NCI-H1092 treated with DMSO at 0.1 percent for 48 hours (cell line): ENCODE results near the gene EGFL7.

Source experiments
- DNase-seq: peaks from one replicate; lab custom pipeline; 2025; lab: John Stamatoyannopoulos, UW

The EGFL7 gene

GRCh38 chr9:136685790-136686533 is 23.2 kb downstream of the EGFL7 start:
- no peak for DNase-seq

GRCh38 chr9:136686534-136686793 is 23.7 kb downstream of the EGFL7 start:
- no peak for DNase-seq

DNA sequence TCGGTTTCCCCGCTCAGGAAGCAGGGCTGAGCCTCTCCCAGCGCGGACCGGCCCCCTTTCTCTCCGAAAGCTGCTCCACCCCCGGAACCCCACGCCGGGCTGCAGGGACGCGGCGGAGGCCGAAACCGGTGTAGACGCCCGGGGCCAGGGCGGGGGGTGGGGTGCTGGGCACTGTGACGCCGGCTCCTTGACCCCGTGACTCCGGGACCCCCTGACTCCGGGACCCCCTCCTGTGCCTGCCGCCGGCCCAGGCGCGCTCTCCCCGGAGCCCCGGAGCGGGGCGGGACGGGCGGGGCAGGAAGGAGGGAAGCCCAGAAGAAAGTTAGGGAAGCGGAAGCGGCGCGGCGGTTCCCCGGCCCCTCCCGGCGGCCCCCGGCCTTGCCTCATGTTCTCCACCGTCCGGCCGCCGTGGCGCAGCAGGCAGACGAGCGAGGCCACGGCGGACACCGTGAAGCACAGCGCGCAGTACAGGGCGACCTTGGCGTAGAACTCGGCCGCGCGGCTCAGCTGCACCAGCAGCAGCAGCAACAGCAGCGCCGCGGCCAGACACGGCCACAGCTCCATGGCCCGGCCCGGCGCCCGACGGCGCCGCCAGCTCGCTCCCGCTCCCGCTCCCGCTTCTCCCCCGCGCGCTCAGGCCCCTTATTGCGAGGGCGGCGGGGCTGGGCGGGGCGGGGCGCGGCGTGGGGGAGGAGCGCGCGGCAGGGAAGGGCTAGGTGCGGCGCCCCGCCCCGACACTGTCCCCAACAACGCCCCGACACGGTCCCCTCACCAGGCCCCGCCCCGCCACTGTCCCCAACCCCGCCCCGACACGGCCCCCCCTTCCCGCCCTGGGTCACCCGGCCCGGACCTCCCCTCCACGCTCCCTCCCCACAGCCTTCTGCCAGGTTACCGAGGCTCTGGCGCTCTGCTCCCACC is 24.3 kb downstream of the EGFL7 start, which contains the start of gene AGPAT2:
Gene AGPAT2, minus strand, starts transcription at position 664 of the 918 bp plus-strand sequence. Its CDS starts 100 bp downstream, at position 564.
- peak; percentile 24 for DNase-seq

DNA sequence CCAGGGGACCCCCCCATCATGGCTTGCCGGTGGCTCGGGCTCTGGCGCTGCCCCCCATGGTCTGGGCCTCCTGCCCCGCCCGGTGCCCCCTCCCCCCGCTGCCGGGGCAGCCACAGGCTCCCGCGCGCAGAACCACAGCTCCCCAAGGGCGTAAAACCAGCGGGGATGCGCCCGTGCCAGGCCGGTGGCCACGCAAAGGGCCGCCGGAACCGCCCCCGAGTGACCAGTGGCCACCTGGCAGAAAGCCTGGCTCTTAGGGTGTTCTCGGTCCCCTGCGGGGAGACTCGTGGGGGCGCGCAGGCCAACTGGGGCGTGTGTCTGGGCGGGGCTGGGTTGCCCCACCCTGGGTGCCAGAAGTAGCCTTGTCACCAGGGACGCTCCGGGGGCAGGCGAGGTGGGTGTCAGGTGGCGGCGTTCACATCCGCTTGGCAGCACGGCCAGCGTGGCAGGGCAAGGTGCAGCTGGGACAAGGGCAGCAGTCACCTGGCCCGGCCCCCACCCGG is 25.1 kb downstream of the EGFL7 start:
- DNase-seq = no peak

- no peak for DNase-seq
Observed at GRCh38 chr9:136688274-136689107, 25.8 kb downstream of the EGFL7 start.

- no peak for DNase-seq
Observed at GRCh38 chr9:136689108-136689460, 26.4 kb downstream of the EGFL7 start.

- DNase-seq = peak; percentile 45
Observed at GRCh38 chr9:136690104-136690805, 27.5 kb downstream of the EGFL7 start.

DNA sequence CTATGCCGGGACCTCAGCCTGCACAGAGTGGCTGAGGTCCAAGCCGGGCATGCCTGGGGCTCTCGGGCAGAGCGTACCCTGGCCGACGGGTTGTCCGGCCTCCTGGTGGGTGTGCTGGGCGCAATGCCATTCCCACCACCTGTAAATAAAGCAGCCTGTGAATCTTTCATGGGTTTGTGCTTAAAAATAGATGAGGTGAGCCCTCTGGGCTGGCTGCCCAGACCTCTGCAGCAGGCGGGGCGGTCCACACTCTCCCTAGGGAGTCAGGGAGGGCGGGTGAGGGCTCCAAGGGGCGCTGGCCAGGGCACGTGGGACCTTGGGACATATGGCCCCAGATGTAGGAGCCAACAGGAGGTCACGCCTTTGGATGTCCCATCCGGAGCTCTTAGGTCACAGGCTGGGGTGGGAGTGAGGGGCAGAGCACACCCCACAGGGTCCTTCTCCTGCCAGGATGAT is 28.1 kb downstream of the EGFL7 start:
- peak; percentile 75 for DNase-seq

DNA sequence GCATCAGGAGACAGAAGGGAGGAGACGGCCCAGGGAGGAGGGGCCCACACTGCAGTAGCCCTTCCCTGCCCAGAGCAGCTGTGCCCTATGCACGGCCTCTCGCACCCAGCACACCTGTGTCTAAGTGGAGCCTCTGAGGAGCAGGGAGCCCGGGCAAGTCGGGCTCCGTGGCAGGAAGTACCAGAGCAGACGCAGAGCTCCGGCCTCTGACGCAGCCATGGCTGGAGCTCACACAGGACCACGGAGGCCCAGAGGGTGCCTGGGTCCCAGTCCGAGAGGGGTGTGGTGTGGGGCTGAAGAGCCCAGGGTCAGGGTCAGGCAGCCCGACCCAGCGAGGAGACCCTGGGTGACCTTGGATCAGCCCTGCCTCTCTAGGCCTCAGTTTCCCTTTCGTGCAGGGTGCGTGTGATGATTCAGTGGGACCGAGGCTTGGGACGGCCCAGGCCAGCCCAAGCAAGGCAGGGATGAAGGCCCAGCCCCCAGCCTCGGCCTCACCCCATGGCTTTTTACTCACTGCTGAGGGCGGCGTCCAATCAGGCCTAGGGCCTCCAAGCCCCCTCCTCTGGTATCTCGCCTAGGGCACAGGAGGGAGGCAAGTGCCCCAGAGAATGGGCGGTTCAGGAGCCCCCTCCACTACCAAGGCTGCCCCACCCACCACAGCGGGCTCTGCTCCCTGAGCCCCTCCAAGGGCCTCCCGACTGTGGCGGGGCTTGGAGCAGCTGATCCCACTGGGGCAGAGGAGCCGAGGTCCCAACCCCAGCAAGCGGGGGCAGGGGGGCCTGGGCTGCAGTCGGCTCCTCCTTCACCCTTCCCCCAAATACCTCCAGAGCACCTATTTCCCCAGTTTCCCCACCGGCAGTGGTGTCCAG is 28.8 kb downstream of the EGFL7 start:
- peak; percentile 52 for DNase-seq

DNA sequence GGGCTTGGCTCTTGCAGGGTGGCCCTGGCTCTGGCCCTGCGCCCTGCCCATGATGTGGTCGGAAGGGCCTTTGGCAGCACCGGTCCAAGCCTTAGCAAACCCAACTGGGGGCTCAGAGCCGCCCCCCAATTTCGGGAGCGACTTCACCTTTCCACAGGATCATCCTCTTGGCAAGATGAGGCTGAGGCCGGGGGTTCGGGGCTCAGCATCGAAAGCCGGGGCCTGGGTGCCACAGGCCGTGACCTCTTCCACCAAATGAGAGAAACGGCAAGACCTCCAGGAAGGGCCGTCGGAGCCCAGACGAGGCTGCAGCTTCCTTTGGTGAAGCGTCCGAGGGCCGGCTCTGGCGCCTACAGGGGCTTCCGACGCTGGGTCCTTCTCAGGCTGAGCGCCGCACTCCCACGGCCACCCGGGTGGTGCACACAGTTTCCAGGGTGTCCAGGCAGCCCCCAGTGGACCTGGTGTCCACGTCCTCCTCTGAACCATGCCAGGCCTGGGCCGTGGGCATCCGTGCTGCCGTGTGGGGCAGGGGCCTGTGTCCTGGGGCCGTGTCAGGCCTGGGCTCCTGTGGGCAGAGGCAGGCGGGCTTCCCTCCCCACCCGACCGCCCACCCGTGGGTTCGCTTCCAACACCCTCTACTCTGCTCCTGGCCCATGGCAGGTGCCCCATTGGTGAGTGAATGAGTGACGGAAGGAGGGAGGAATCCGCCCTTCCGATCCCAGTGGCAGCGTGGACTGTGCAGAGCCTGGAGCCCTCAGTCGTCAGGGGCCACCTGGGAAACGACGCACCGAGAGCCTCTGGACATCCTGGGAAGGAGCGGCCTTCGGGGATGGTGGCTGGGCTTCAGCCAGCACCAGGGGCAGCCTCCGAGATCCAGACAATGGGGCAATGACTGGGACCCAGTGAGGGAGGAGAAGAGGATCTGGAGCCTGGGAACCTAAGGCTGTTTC is 29.7 kb downstream of the EGFL7 start:
- no peak for DNase-seq

DNA sequence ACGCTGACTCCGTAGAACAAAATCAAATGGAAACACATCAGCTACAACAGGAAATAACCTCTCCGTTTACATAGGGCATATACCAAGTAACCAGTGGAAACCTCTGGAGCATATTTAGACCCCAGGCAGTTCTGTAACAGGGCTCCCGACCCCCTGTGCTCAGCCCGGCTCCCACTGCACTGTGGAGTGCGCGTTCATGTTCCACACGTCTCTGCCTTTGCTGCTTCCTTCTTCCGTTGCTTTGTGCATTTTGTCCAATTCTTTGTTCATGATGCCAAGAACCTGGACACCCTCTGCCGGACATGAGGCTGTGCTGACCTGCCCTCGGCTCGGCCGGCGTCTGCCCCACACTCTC is 30.4 kb downstream of the EGFL7 start:
- no peak for DNase-seq

- no peak for DNase-seq
Observed at GRCh38 chr9:136693490-136694162, 30.9 kb downstream of the EGFL7 start.

DNA sequence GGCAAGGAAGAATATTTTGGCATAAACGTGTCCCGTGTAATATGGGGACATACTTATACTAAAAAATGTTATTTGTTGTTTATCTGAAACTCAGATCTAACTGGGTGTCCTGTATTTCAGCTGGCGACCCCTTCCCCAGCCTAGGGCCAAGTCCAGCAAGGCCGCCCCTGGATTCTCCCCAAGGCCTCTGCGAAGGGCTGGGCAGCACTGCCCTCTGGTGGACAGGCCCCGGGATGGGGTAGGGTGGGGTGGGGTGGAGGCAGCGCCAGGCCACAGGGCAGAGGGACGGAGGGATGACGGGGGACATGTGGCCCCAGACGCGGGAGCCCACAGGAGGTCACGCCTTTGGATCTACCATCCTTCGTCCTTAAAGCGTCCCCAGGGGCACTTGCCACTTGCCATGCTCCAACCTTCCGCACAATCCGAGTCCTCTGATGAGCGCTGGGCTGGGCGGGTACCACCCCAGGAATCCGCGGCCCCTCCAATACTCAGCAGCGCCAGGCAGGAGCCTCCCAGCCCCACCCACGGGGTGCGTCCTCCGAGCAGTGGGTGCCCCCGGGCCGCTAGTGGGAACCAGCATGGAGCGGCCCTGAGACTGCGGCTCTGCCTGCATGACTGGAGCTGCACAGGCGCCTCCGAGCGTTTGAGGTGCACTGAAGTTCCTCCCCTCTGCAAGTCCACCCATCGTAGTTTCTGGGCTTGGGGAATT is 31.6 kb downstream of the EGFL7 start:
- DNase-seq = peak; percentile 31

- DNase-seq = no peak
Observed at GRCh38 chr9:136694872-136695247, 32.1 kb downstream of the EGFL7 start.

DNA sequence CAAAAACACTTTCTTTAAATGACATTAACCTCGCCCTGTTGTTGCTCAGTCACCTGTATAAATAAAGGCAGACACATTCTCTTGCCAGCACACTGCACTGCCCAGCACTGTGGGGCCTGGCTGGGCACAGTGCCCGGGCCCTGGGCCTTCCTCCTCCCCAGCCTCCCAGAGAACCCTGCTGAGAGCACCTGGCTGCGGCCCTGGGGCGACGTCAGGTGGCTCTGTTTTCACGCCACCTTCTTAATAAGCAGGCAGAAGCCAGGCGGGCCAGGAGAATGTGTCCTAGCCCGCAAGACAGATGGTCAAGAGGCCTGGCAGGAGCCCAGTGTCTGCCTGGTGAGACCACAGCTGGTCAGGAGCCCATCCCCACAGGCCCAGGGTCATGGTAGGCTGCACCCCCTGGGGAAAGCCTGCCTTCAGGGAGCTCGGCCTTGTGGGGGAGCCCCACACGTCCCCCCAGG is 32.7 kb downstream of the EGFL7 start:
- peak; percentile 95 for DNase-seq

- DNase-seq = peak; percentile 82
Observed at GRCh38 chr9:136695955-136696354, 33.2 kb downstream of the EGFL7 start.

DNA sequence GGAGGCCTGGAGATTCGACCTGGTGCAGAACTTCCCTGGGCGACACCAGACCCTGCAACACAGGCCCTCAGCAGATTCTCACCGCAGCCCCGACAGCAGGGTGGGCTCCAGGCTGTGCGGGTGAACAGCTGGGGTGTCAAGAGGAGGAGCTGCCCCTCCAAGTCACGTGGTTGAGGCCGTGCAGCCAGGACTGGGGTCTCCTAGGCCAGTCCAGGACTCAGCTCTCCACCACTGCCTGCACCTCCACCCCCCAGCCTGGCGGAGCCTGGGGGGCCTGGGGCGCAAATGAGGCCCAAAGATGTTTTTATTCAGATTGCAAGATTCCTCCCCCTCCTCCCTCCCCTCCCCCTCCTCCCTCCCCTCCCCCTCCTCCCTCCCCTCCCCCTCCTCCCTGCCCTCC is 33.8 kb downstream of the EGFL7 start:
- DNase-seq = no peak

DNA sequence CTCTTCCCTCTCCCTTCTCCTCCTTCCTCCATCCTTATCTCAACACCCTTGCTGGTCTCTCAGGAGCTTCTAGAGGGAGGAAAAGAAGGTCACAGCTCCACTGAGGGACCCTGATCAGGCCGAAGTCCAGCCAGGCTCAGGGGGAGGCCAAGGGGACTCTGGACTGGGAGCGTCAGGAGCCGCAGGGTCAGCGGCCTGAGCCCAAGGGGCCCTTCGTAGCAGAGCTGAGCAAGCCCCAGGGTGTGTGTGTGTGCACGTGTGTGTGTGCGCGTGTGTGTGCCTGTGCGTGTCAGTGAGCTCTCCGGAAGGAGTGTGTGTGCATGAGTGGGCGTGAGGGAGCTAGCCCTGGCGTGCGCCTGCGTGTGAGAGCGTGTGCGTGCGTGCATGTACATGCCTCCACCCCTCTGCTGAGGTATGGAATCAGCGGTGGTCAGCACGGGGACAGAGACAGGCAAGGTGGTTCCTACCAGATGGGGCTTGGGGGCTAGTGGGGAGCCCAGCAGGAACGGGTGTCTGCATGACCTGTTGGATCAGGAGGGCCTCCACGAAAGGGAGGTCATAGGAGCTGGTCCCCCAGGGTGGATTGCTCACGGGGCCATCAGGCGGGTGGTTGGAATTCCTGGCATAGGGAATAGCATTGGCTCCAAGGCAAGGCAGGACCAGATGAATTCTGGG is 34.6 kb downstream of the EGFL7 start:
- no peak for DNase-seq
